ENCODE results near the gene NR3C2. TPM values are rescaled to one million over a fixed set of nuclear protein-coding genes. Genes with fewer than 3 reads are reported as not detected.

NR3C2 gene
- total RNA-seq (2021) (1.6 and 2.2 TPM in 2 replicates), Bru-seq, nascent RNA (percentile 42 among the genes with signal in this experiment), BruChase-seq, experiment 1, labeled RNA remaining after a 2-hour chase (percentile 37 among the genes with signal in this experiment), BruChase-seq, experiment 2, labeled RNA remaining after a 6-hour chase (percentile 29 among the genes with signal in this experiment)
- long read RNA-seq, partial matches to known transcripts: 0 of 1 reads
- long read RNA-seq, other reads (novel, unspliced or antisense): 1 of 1 reads

GRCh38 chr4:148441986-148442831 lies at the start of gene NR3C2:
Gene NR3C2, minus strand, starts transcription at chr4:148442414.
- ChIA-PET POLR2A (ENCODE audit: low non-redundant PET) (no interaction called here), CTCF (interaction anchor here (0.7 kb wide), 1 partner anchor 589 kb away, joined by 3 read pairs; no protein-coding TSS in a partner anchor)
- Histone ChIP-seq H3K27ac (ENCODE audit: low read depth, low read length, poor library complexity, severe bottlenecking) (peak within 1 kb of the TSS; percentile 43), H3K4me3 (ENCODE audit: low read depth, low read length, poor library complexity, severe bottlenecking) (peak within 1 kb of the TSS; percentile 72), H3K27me3 (replicated peaks; ENCODE audit: insufficient read depth, low read depth, low read length, poor library complexity) (peaks cover 15% of the 10 kb centered on the region), H3K4me1 (ENCODE audit: insufficient read depth, low read length, poor library complexity, severe bottlenecking) (peaks cover 13% of the 10 kb centered on the region), H3K9me3 (ENCODE audit: low read depth, low read length, poor library complexity, severe bottlenecking) (no peaks in the 10 kb centered on the region), H3K36me3 (ENCODE audit: insufficient read depth, low read length, poor library complexity, severe bottlenecking) (no peaks in the 10 kb centered on the region)
- intact Hi-C loops (cut with micrococcal nuclease; ENCODE audit: unreplicated experiment): loop anchor here (10.0 kb wide), 3 partner anchors 823 to 1453 kb away; no protein-coding TSS in a partner anchor
- TF ChIP-seq CTCF (conservative IDR thresholded peaks at IDR 0.05; ENCODE audit: low read depth, low read length) (no peak), EZH2 (IDR thresholded peaks at IDR 0.05; ENCODE audit: borderline replicate concordance, low read depth, low read length, poor library complexity, severe bottlenecking) (no peak)
- no TSS peak for BruUV-seq (replicated peaks)
- DNase-seq (ENCODE audit: low spot score): peak; percentile 98

- ChIA-PET CTCF (no interaction called here), POLR2A (ENCODE audit: low non-redundant PET) (no interaction called here)
- DNase-seq (ENCODE audit: low spot score): no peak
- no peaks in the 10 kb centered on the region for H3K4me1 ChIP-seq (ENCODE audit: insufficient read depth, low read length, poor library complexity, severe bottlenecking)
- H3K36me3 ChIP-seq (ENCODE audit: insufficient read depth, low read length, poor library complexity, severe bottlenecking): no peaks in the 10 kb centered on the region
- H3K4me3 ChIP-seq (ENCODE audit: low read depth, low read length, poor library complexity, severe bottlenecking): no peak overlapping the region
- intact Hi-C loops (cut with micrococcal nuclease; ENCODE audit: unreplicated experiment): no loop called here
- no peaks in the 10 kb centered on the region for H3K9me3 ChIP-seq (ENCODE audit: low read depth, low read length, poor library complexity, severe bottlenecking)
- no peaks in the 10 kb centered on the region for H3K27me3 ChIP-seq (replicated peaks; ENCODE audit: insufficient read depth, low read depth, low read length, poor library complexity)
- TF ChIP-seq EZH2 (IDR thresholded peaks at IDR 0.05; ENCODE audit: borderline replicate concordance, low read depth, low read length, poor library complexity, severe bottlenecking) (no peak), CTCF (conservative IDR thresholded peaks at IDR 0.05; ENCODE audit: low read depth, low read length) (no peak)
- no peak overlapping the region for H3K27ac ChIP-seq (ENCODE audit: low read depth, low read length, poor library complexity, severe bottlenecking)
- BruUV-seq (replicated peaks): no TSS peak
Observed at GRCh38 chr4:148487181-148487580, 45.0 kb upstream of the NR3C2 start.

GRCh38 chr4:148481636-148482035 lies 39.4 kb upstream of the NR3C2 start:
- Histone ChIP-seq H3K36me3 (ENCODE audit: insufficient read depth, low read length, poor library complexity, severe bottlenecking) (no peaks in the 10 kb centered on the region), H3K27me3 (replicated peaks; ENCODE audit: insufficient read depth, low read depth, low read length, poor library complexity) (no peaks in the 10 kb centered on the region), H3K4me3 (ENCODE audit: low read depth, low read length, poor library complexity, severe bottlenecking) (no peak overlapping the region), H3K27ac (ENCODE audit: low read depth, low read length, poor library complexity, severe bottlenecking) (no peak overlapping the region), H3K4me1 (ENCODE audit: insufficient read depth, low read length, poor library complexity, severe bottlenecking) (no peaks in the 10 kb centered on the region), H3K9me3 (ENCODE audit: low read depth, low read length, poor library complexity, severe bottlenecking) (no peaks in the 10 kb centered on the region)
- intact Hi-C loops (cut with micrococcal nuclease; ENCODE audit: unreplicated experiment): no loop called here
- TF ChIP-seq EZH2 (IDR thresholded peaks at IDR 0.05; ENCODE audit: borderline replicate concordance, low read depth, low read length, poor library complexity, severe bottlenecking) (no peak), CTCF (conservative IDR thresholded peaks at IDR 0.05; ENCODE audit: low read depth, low read length) (no peak)
- BruUV-seq (replicated peaks): no TSS peak
- POLR2A ChIA-PET (ENCODE audit: low non-redundant PET): no interaction called here
- CTCF ChIA-PET: no interaction called here
- DNase-seq (ENCODE audit: low spot score): no peak

All from A673 (cell line).